ENCODE measurements around the gene TGM3.

Gene TGM3

GRCh38 chr20:2337142-2337541, 41.3 kb downstream of the TGM3 start:
- no peak for TF ChIP-seq POLR2AphosphoS5 (IDR thresholded peaks at IDR 0.05; ENCODE audit: low read depth, low read length)
- no peak for TF ChIP-seq FOXP2 (optimal IDR thresholded peaks at IDR 0.05; ENCODE audit: borderline replicate concordance, extremely low read depth, extremely low read length, insufficient read depth)
- TF ChIP-seq TAF1 (IDR thresholded peaks at IDR 0.05; ENCODE audit: borderline replicate concordance, insufficient read depth, low read length): no peak

DNA sequence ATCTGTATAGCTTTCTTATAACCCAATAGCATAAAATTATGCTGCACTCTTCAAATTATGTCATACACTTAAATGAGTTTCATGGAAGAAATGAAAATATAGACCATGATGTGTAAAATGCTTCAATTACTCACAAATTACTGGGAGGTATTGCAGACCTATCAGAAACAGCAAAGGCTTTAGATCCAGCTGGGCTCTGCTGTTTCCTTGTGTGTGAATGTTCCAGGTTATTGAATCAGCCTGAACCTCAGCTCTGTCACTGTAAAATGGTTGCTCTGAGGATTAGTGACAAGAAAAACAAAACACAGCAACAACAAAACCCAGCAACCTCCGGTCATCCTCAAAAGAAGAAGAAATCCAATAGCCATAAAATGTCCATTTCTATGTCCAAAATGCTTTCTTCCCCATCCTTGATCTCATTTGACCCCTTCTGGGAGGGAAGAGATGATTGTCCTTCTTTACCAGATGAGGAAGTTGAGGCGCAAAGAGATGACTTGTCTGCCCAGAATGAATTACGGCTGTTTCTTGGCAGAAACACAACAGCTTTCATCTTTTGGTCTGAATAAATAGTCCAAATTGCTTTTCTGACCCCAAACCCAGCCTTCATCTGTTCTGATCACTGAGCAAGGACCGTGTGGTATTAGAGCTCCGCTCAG, 42.7 kb downstream of the TGM3 start:
- no peak for TF ChIP-seq TAF1 (IDR thresholded peaks at IDR 0.05; ENCODE audit: borderline replicate concordance, insufficient read depth, low read length)
- TF ChIP-seq FOXP2 (optimal IDR thresholded peaks at IDR 0.05; ENCODE audit: borderline replicate concordance, extremely low read depth, extremely low read length, insufficient read depth): no peak
- no peak for TF ChIP-seq POLR2AphosphoS5 (IDR thresholded peaks at IDR 0.05; ENCODE audit: low read depth, low read length)
- TF ChIP-seq SIN3A (IDR thresholded peaks at IDR 0.05; ENCODE audit: borderline replicate concordance, insufficient read depth, low read length): no peak
- no peak for TF ChIP-seq REST (IDR thresholded peaks at IDR 0.05; ENCODE audit: insufficient read depth in 1 of 2, low read depth in 2 of 2, low read length in 2 of 2)

- TF ChIP-seq POLR2AphosphoS5 (IDR thresholded peaks at IDR 0.05; ENCODE audit: low read depth, low read length): no peak
- no peak for TF ChIP-seq SIN3A (IDR thresholded peaks at IDR 0.05; ENCODE audit: borderline replicate concordance, insufficient read depth, low read length)
Observed at GRCh38 chr20:2340136-2340535, 44.3 kb downstream of the TGM3 start.

DNA sequence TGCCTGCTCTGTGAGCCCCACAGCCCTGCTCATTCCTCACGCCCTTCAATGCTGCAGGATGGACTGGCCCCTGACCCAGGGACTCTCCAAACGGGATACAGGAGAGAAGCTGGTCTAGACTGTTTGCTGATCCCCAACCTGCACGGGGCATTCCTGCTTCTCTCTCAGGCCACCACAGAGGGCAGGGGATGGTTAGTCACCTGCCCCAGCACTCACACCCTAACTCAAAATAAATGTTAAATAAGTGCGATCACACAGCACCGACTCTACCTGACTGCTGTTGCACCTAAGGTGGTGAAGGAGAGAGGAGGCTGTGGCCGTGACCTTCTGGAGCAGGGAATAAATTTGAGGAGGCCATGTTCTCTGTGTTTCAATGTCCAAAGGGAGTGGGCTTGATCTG, 45.0 kb downstream of the TGM3 start:
- TF ChIP-seq FOXP2 (optimal IDR thresholded peaks at IDR 0.05; ENCODE audit: borderline replicate concordance, extremely low read depth, extremely low read length, insufficient read depth): no peak
- no peak for TF ChIP-seq TAF1 (IDR thresholded peaks at IDR 0.05; ENCODE audit: borderline replicate concordance, insufficient read depth, low read length)
- TF ChIP-seq REST (IDR thresholded peaks at IDR 0.05; ENCODE audit: insufficient read depth in 1 of 2, low read depth in 2 of 2, low read length in 2 of 2): no peak
- no peak for TF ChIP-seq POLR2AphosphoS5 (IDR thresholded peaks at IDR 0.05; ENCODE audit: low read depth, low read length)
- TF ChIP-seq SIN3A (IDR thresholded peaks at IDR 0.05; ENCODE audit: borderline replicate concordance, insufficient read depth, low read length): no peak

- TF ChIP-seq SIN3A (IDR thresholded peaks at IDR 0.05; ENCODE audit: borderline replicate concordance, insufficient read depth, low read length) (no peak), TAF1 (IDR thresholded peaks at IDR 0.05; ENCODE audit: borderline replicate concordance, insufficient read depth, low read length) (no peak), REST (IDR thresholded peaks at IDR 0.05; ENCODE audit: insufficient read depth in 1 of 2, low read depth in 2 of 2, low read length in 2 of 2) (no peak), FOXP2 (optimal IDR thresholded peaks at IDR 0.05; ENCODE audit: borderline replicate concordance, extremely low read depth, extremely low read length, insufficient read depth) (no peak), POLR2AphosphoS5 (IDR thresholded peaks at IDR 0.05; ENCODE audit: low read depth, low read length) (no peak)
Observed at GRCh38 chr20:2341336-2341735, 45.5 kb downstream of the TGM3 start.

DNA sequence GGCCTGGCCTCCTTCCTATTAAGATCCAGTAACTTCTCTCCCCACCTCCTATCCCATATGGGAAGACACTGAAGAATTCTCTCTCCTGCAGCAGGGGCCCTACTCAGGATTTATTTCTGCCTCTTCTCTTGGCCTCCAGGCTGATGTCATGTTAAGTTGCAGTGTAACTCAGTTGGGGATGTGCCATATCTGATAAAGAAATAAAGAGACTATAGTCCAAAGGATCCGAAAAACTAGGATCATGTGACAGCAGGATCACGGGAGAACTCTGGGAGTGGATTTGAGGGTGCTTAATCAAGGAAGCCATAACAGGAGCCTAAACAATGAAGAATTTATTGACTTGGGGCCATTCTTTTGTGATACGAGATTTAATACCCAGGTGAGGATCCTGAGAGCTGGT, 46.4 kb downstream of the TGM3 start:
- TF ChIP-seq FOXP2 (optimal IDR thresholded peaks at IDR 0.05; ENCODE audit: borderline replicate concordance, extremely low read depth, extremely low read length, insufficient read depth) (no peak), REST (IDR thresholded peaks at IDR 0.05; ENCODE audit: insufficient read depth in 1 of 2, low read depth in 2 of 2, low read length in 2 of 2) (no peak), POLR2AphosphoS5 (IDR thresholded peaks at IDR 0.05; ENCODE audit: low read depth, low read length) (no peak), SIN3A (IDR thresholded peaks at IDR 0.05; ENCODE audit: borderline replicate concordance, insufficient read depth, low read length) (no peak), TAF1 (IDR thresholded peaks at IDR 0.05; ENCODE audit: borderline replicate concordance, insufficient read depth, low read length) (no peak)
